ENCODE measurements around the gene TCTN1. TPM values are rescaled to one million over a fixed set of nuclear protein-coding genes. Genes with fewer than 3 reads are reported as not detected.

Gene TCTN1
- total and polyA plus RNA-seq, 2 donors (not counting 3 experiments of a cell fraction or from before 2014, with no cell fraction given), result 21.1 to 23.3 TPM

DNA sequence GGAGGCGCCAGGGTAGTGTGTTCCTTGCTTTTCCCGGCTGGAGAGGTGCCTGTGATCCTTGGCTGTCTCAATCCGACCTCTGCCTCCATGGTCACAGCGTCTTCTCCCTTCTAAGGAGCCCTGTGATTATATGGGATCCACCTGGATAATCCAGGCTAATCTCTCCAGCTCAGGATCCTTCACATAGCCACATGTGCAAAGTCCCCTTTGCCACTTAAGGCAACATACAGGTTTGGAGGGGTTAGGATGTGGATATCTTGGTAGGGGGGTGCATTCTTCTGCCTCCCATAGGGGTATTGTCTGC is 76.2 kb downstream of the TCTN1 start:
- Histone ChIP-seq H3K9me3 (replicated peaks; ENCODE audit: control insufficient read depth, insufficient read depth, low read length) (no peaks in the 10 kb centered on the region), H3K79me2 (ENCODE audit: control insufficient read depth, insufficient read depth, low read length) (no peaks in the 10 kb centered on the region), H3K9ac (replicated peaks; ENCODE audit: extremely low read depth, insufficient read depth, low read length) (no peak overlapping the region), H3K27ac (ENCODE audit: insufficient read depth, low read depth, low read length) (no peak overlapping the region), H3K4me3 (replicated peaks in 1 of 3; ENCODE audit: insufficient read depth in 1 of 3, low read depth in 1 of 3, low read length in 3 of 3) (no peak overlapping the region), H3K9me1 (replicated peaks; ENCODE audit: control insufficient read depth, extremely low read depth, insufficient read depth, low read length) (no peaks in the 10 kb centered on the region), H3K36me3 (ENCODE audit: control insufficient read depth in 2 of 2, extremely low read depth in 1 of 2, insufficient read depth in 2 of 2, low read length in 2 of 2) (no peaks in the 10 kb centered on the region), H3K4me2 (ENCODE audit: insufficient read depth, low read length) (no peak overlapping the region), H4K20me1 (replicated peaks; ENCODE audit: control insufficient read depth, extremely low read depth, insufficient read depth, low read length) (no peaks in the 10 kb centered on the region), H3K27me3 (ENCODE audit: control insufficient read depth in 2 of 2, insufficient read depth in 2 of 2, low read length in 2 of 2) (peaks cover 0 to 3% of the 10 kb centered on the region in 2 experiments), H3K4me1 (ENCODE audit: control insufficient read depth, extremely low read depth, insufficient read depth, low read length) (peaks cover 10% of the 10 kb centered on the region), H2AFZ (ENCODE audit: low read depth, low read length) (peak overlapping the region; percentile 100)
- ChIA-PET POLR2A (no interaction called here), CTCF (interaction anchor here (0.6 kb wide), 1 partner anchor 63 kb away, joined by 3 read pairs; no protein-coding TSS in a partner anchor)
- intact Hi-C loops (cut with micrococcal nuclease) (no loop called here), dilution Hi-C loops (cut with MboI; ENCODE audit: extremely low pct_ligation_motif_present, low sequenced_read_pairs) (no loop called here)
- TF ChIP-seq MYC (IDR thresholded peaks at IDR 0.05; ENCODE audit: low read depth, low read length) (no peak), POLR2A (IDR thresholded peaks at IDR 0.05; ENCODE audit: low read depth, low read length) (no peak)
- TF ChIP-seq, protein P1, sequence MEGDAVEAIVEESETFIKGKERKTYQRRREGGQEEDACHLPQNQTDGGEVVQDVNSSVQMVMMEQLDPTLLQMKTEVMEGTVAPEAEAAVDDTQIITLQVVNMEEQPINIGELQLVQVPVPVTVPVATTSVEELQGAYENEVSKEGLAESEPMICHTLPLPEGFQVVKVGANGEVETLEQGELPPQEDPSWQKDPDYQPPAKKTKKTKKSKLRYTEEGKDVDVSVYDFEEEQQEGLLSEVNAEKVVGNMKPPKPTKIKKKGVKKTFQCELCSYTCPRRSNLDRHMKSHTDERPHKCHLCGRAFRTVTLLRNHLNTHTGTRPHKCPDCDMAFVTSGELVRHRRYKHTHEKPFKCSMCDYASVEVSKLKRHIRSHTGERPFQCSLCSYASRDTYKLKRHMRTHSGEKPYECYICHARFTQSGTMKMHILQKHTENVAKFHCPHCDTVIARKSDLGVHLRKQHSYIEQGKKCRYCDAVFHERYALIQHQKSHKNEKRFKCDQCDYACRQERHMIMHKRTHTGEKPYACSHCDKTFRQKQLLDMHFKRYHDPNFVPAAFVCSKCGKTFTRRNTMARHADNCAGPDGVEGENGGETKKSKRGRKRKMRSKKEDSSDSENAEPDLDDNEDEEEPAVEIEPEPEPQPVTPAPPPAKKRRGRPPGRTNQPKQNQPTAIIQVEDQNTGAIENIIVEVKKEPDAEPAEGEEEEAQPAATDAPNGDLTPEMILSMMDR (IDR thresholded peaks at IDR 0.05; ENCODE audit: extremely low read depth in 1 of 2, insufficient read depth in 1 of 2, low read depth in 1 of 2, low read length in 2 of 2), result no peak
- FAIRE-seq (no peak), DNase-seq (ENCODE audit: low read depth, low spot score) (no peak)
- BruUV-seq (replicated peaks), result no TSS peak

GRCh38 chr12:110693731-110694130 is 79.8 kb downstream of the TCTN1 start:
- intact Hi-C loops (cut with micrococcal nuclease) (no loop called here), dilution Hi-C loops (cut with MboI; ENCODE audit: extremely low pct_ligation_motif_present, low sequenced_read_pairs) (no loop called here)
- H3K9me1 ChIP-seq (replicated peaks; ENCODE audit: control insufficient read depth, extremely low read depth, insufficient read depth, low read length), result no peaks in the 10 kb centered on the region
- CTCF ChIA-PET, result no interaction called here
- H3K9me3 ChIP-seq (replicated peaks; ENCODE audit: control insufficient read depth, insufficient read depth, low read length), result no peaks in the 10 kb centered on the region
- no peak overlapping the region for H3K4me3 ChIP-seq (replicated peaks in 1 of 3; ENCODE audit: insufficient read depth in 1 of 3, low read depth in 1 of 3, low read length in 3 of 3)
- no peak overlapping the region for H2AFZ ChIP-seq (ENCODE audit: low read depth, low read length)
- FAIRE-seq, result peak; percentile 42
- H3K79me2 ChIP-seq (ENCODE audit: control insufficient read depth, insufficient read depth, low read length), result no peaks in the 10 kb centered on the region
- TF ChIP-seq JUN (IDR thresholded peaks at IDR 0.05; ENCODE audit: borderline replicate concordance, insufficient read depth, insufficient read length, low read depth) (no peak), EZH2 (IDR thresholded peaks at IDR 0.05; ENCODE audit: borderline replicate concordance, low read depth, low read length, severe bottlenecking) (no peak), FOS (IDR thresholded peaks at IDR 0.05; ENCODE audit: borderline replicate concordance, insufficient read depth, low read length) (no peak), POLR2AphosphoS5 (IDR thresholded peaks at IDR 0.05; ENCODE audit: insufficient read depth, low read depth, low read length) (no peak), GATA2 (IDR thresholded peaks at IDR 0.05; ENCODE audit: insufficient read depth, insufficient read length, low read depth, low read length) (no peak), MYC (IDR thresholded peaks at IDR 0.05; ENCODE audit: low read depth, low read length) (no peak), POLR2A (IDR thresholded peaks at IDR 0.05; ENCODE audit: low read depth, low read length) (no peak)
- TF ChIP-seq, protein P2, sequence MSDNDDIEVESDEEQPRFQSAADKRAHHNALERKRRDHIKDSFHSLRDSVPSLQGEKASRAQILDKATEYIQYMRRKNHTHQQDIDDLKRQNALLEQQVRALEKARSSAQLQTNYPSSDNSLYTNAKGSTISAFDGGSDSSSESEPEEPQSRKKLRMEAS (IDR thresholded peaks at IDR 0.05; ENCODE audit: insufficient read depth, insufficient read length), result no peak
- TF ChIP-seq, protein P1 (IDR thresholded peaks at IDR 0.05; ENCODE audit: extremely low read depth in 1 of 2, insufficient read depth in 1 of 2, low read depth in 1 of 2, low read length in 2 of 2), result no peak
- no peak overlapping the region for H3K4me2 ChIP-seq (ENCODE audit: insufficient read depth, low read length)
- no peaks in the 10 kb centered on the region for H4K20me1 ChIP-seq (replicated peaks; ENCODE audit: control insufficient read depth, extremely low read depth, insufficient read depth, low read length)
- H3K27ac ChIP-seq (ENCODE audit: insufficient read depth, low read depth, low read length), result no peak overlapping the region
- no TSS peak for BruUV-seq (replicated peaks)
- DNase-seq (ENCODE audit: low read depth, low spot score), result no peak
- H3K4me1 ChIP-seq (ENCODE audit: control insufficient read depth, extremely low read depth, insufficient read depth, low read length), result peaks cover 7% of the 10 kb centered on the region
- no peaks in the 10 kb centered on the region for H3K36me3 ChIP-seq (ENCODE audit: control insufficient read depth in 2 of 2, extremely low read depth in 1 of 2, insufficient read depth in 2 of 2, low read length in 2 of 2)
- H3K9ac ChIP-seq (replicated peaks; ENCODE audit: extremely low read depth, insufficient read depth, low read length), result no peak overlapping the region
- H3K27me3 ChIP-seq (ENCODE audit: control insufficient read depth in 2 of 2, insufficient read depth in 2 of 2, low read length in 2 of 2), result no peaks in the 10 kb centered on the region
- POLR2A ChIA-PET, result interaction anchor here (0.7 kb wide), 1 partner anchor 176 kb away, joined by 6 read pairs; no protein-coding TSS in a partner anchor
